Hematopoietic multipotent progenitor cell treated with erythropoietin and hydrocortisone succinate and interleukin-3 and kit ligand, for 17 days (in vitro differentiated cells): ENCODE measurements around the gene FGF23.
"Not testable (repeated sequence)": the region's sequence is repeated elsewhere in the genome, so short reads cannot be mapped to it uniquely, and the experiment has no call there.

ENCODE experiments used
- DNase-seq: peaks from one replicate; pipeline ENCODE4 v3.0.0-alpha.2; 2015; ENCODE audit warnings: low spot score

Gene FGF23

DNA sequence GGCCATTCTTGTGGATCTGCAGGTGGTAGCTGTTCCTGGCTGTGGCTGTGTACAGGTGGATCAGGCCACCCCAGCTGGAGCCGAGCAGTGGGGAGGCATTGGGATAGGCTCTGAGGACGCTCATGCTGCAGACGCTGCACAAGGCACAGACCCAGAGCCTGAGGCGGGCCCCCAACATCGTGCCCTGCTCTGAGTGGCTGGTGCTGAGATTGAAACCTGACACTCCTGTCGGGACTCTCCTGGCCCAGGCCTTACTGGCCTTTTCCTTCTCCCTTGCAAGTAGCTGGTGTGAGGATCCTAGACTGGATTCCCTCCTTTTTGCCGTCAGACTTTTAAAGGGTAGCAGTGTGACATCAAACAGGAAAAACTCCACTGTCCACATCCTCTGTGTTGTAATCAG lies at the start of gene FGF23:
Gene FGF23 (minus strand): TSS at position 308 of the 400 bp plus-strand sequence. CDS start 130 bp downstream, at position 178.
- no peak for DNase-seq

DNA sequence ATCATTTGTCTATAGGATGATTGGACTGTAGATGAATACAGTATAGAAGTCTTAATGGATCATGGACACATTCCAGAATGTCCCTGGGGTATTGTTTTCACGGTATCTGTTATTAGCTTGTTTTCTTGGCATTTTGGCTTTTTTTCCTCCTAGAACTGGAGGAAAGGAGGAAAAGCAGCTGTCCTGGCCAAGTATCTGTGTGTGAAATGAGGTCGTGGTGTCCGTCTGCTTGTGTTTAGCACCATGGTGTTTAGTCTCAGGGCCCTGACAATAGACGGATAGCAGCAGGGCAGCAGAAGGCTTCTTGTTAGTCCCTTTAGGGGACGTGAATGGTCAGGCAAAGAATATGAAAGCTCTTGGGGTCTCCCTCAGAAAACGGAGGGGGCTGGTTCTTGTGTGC lies 44.9 kb upstream of the FGF23 start:
- no peak for DNase-seq

DNA sequence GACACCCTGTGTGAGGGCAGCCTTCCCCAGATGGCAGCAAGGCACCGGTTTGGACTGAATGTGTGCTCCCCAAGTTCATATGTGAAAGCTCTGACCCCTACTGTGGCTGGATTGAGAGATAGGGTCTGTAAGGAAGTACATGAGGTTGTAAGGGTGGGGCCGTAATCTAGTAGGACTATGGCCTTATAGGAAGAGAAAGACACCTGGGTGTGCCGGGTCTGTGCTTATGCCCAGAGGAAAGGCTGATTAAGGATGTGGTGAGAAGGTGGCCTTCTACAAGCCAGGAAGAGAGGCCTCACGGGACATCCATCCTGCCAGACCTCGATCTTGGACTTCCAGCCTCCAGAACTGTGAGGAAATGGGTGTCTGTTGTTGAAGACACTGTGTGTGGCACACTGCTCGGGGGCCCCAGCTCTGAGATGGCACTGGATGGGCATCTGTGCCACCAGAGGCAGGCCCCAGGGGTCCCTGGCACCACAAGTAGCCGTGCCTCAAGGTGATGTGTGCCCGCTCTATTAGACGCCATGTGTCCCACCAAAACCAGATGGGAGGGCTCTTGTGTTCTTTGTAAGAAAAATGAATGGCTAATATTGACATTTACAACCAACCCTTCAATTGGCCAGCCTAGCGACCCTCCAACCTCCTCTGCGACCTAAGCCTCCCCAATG lies 44.1 kb upstream of the FGF23 start:
- DNase-seq = no peak

- DNase-seq = no peak
Observed at GRCh38 chr12:4422985-4423384, 43.5 kb upstream of the FGF23 start.

DNA sequence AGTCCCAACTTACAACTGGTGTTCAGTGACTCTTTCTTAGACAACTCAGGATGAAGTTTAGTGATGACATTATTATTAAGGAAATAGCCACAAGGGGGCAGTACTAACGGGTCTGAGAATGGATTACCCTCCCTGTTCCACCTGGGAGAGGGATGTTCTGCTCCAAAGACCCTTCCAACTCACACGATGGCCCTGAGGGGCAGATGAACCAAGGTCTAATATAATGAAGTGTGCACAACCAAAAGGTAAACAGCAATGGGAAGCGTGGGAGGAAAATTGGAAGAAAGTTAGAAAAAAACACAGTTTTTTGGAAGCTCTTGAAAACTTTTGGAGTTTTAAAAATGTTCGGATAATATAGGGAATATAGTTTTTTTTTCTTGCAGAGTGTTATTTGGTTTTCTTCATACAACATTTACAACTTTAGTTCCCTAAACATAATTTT lies 42.1 kb upstream of the FGF23 start:
- DNase-seq = peak; percentile 37

GRCh38 chr12:4420138-4420670 lies 40.7 kb upstream of the FGF23 start:
- DNase-seq = no peak

DNA sequence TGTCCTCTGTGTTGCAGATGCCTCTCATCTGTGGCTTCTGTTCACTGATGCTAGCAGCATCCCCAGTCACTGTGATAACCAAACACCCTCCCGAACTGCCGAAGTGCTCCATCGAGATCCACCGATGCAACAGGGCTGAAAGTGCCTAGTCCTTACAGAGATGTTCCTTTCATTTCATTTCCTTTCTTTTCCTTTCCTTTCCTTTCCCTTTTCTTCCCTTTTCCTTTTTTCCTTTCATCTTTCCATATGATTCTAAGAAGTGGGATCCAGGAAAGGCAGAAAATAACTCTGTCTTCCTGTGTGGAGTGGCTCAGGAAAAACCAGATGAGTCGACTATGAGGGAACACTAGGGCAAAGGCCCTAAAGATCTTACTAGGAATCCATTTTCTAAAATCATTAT lies 39.4 kb upstream of the FGF23 start:
- no peak for DNase-seq

GRCh38 chr12:4417936-4418335 lies 38.4 kb upstream of the FGF23 start:
- no peak for DNase-seq

GRCh38 chr12:4417455-4417854 lies 37.9 kb upstream of the FGF23 start:
- DNase-seq = no peak

- no peak for DNase-seq
Observed at GRCh38 chr12:4416276-4416675, 36.8 kb upstream of the FGF23 start.

- DNase-seq = no peak
Observed at GRCh38 chr12:4412465-4412864, 33.0 kb upstream of the FGF23 start.

- DNase-seq = no peak
Observed at GRCh38 chr12:4412056-4412455, 32.5 kb upstream of the FGF23 start.

- no peak for DNase-seq
Observed at GRCh38 chr12:4407136-4407535, 27.6 kb upstream of the FGF23 start.

DNA sequence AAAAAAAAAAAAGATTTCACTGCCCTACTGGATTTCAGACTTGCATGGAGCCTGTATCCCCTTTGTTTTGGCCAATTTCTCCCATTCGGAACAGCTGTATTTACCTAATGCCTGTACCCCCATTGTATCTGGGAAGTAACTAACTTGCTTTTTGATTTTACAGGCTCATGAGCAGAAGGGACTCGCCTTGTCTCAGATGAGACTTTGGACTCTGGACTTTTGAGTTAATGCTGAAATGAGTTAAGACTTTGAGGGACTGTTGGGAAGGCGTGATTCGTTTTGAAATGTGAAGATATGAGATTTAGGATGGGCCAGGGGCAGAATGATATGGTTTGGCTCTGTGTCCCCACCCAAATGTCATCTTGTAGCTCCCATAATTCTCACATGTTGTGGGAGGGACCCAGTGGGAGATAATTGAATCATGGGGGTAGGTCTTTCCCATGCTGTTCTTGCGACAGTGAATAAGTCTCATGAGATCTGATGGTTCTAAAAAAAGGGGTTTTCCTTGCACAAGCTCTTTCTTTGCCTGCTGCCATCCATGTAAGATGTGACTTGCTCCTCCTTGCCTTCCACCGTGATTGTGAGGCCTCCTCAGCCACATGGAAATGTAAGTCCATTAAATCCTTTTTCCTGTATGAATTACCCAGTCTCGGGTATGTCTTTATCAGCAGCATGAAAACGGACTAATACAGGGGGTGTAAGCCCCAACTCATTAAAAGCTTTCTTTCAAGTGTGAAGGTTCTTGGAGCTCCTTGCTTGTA lies 25.5 kb upstream of the FGF23 start:
- DNase-seq = not testable (repeated sequence)

DNA sequence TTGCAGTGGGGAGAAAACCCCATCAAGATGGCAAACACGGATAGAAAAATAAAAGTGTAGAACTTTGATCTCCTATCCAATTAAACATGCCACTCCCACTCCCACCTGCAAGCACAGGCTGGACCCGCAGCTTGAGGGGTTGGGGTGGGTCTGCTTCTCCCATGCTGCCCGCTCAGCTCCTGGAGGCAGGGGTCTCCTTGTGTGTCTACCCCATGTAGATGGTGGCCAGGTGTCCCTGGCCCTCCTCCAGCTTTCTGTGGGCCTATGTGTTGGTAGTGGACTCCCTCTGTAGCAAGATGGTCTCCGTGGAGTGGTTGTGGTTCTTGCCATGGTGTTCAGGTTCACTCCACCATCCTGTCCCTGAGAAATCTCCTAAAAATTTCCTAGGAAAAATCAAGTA lies 23.5 kb upstream of the FGF23 start:
- no peak for DNase-seq

DNA sequence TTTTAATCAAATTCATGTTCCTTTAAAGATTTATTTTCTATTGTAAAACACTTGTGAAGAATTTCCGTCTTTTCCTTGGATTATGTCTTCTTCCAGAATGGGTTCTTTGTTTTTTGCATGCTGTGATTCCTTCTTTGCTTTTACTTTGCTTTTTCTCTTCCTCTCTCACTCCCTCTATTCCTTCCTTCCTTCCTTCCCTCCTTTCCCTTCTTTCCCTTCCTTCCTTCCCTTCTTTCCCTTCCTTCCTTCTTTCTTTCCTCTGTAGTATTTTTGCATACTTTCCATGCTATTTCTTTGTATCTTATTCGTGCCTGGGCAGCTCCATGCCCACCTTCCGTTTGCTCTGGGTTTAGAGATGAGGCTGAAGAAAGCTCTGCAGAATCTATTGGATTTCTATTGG lies 21.6 kb upstream of the FGF23 start:
- DNase-seq = no peak

GRCh38 chr12:4395818-4396217 lies 16.3 kb upstream of the FGF23 start:
- DNase-seq = no peak

- DNase-seq = no peak
Observed at GRCh38 chr12:4393211-4393610, 13.7 kb upstream of the FGF23 start.

- no peak for DNase-seq
Observed at GRCh38 chr12:4392223-4392742, 12.8 kb upstream of the FGF23 start.

DNA sequence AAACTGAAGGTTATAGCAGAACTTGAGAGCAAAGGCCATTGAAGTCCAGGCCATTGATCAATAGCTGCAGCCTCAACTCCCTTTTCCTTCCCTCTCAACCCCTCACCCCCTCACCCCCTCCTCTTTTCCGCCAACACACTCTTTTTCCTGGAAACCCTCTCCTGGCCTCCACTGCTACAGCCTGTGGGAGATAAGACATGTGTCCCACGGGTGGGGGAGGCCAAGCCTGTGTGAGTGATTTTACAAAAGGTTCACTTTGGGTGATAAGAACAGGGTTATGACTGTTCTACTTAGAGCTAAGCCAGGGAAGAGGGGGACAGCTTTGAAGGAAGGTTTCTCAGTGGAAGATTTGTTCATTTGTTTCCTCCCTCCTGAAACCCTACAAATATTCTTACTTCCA lies 9.2 kb upstream of the FGF23 start:
- DNase-seq = no peak

GRCh38 chr12:4388032-4388431 lies 8.5 kb upstream of the FGF23 start:
- no peak for DNase-seq

DNA sequence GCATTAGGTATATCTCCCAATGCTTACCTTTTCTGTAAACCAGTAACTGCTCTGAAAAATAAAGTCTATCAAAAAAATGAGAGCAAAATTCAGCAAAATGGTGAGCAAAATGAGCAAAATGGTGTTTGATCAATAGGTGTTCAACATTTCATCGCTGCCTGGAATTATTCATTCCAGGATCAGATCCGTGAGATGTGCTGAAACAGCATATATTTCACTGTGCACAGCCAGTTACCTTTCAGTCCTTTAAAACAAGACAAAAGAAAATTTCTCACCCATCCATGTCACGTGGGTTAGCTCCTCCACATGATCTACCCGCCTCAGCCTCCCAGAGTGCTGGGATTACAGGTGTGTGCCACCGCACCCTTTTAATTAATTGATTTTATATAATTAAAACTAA lies 8.1 kb upstream of the FGF23 start:
- no peak for DNase-seq

GRCh38 chr12:4386801-4387200 lies 7.3 kb upstream of the FGF23 start:
- DNase-seq = no peak
